Effector memory CD4-positive, alpha-beta T cell (primary cell): Measurements from ENCODE around the gene INAFM1.
"Not testable (repeated sequence)": the region's sequence is repeated elsewhere in the genome, so short reads cannot be mapped to it uniquely, and the experiment has no call there.

Experiments used
- DNase-seq, 3 donors: peaks; one replicate each; pipeline ENCODE4 v3.0.0-alpha.2; 2020
- H3K27ac ChIP-seq: 2 replicates; pipeline ENCODE4 v1.7.0; 2013; ENCODE audit warnings: mild to moderate bottlenecking, low read length, moderate library complexity; ENCODE audit not compliant: insufficient read depth, poor library complexity, severe bottlenecking
- H3K27me3 ChIP-seq: replicated peaks from 2 replicates; pipeline ENCODE4 v1.7.0; 2013; ENCODE audit warnings: mild to moderate bottlenecking, low read length; ENCODE audit not compliant: insufficient read depth, control insufficient read depth, poor library complexity, severe bottlenecking
- H3K36me3 ChIP-seq: 2 replicates; pipeline ENCODE4 v1.7.0; 2013; ENCODE audit warnings: mild to moderate bottlenecking, low read length, moderate library complexity; ENCODE audit not compliant: control insufficient read depth, insufficient read depth
- H3K4me1 ChIP-seq: 2 replicates; pipeline ENCODE4 v1.7.0; 2013; ENCODE audit warnings: low read length, mild to moderate bottlenecking; ENCODE audit not compliant: control insufficient read depth, insufficient read depth, poor library complexity, severe bottlenecking
- H3K4me3 ChIP-seq: 2 replicates; pipeline ENCODE4 v1.7.0; 2013; ENCODE audit warnings: low read length, low read depth, mild to moderate bottlenecking; ENCODE audit not compliant: insufficient read depth, poor library complexity, severe bottlenecking
- H3K9me3 ChIP-seq: 2 replicates; pipeline ENCODE4 v1.7.0; 2013; ENCODE audit warnings: mild to moderate bottlenecking, low read length, moderate library complexity; ENCODE audit not compliant: control insufficient read depth

INAFM1 gene

DNA sequence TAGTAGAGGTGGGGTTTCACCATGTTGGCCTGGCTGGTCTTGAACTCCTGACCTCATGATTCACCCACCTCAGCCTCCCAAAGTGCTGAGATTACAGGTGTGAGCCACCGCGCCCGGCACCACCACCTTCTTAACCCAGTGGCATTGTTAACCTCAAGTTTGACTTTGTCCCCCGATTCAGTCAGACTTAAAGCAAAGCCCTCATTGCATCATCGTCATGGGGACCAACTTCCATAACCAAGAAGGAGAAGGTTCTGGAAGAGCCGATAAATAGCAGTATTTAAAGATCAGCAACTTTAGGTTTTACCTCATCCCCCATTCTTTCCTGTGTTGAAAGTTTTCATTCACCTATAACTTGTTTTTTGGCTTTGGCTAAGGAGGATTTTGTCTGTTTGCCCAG, 6.7 kb upstream of the INAFM1 start:
- Histone ChIP-seq H3K36me3 (peaks cover 43% of the 10 kb centered on the region), H3K4me3 (no peak overlapping the region), H3K9me3 (no peaks in the 10 kb centered on the region), H3K27ac (no peak overlapping the region), H3K4me1 (peaks cover 3% of the 10 kb centered on the region), H3K27me3 (no peaks in the 10 kb centered on the region)
- DNase-seq: no peak

DNA sequence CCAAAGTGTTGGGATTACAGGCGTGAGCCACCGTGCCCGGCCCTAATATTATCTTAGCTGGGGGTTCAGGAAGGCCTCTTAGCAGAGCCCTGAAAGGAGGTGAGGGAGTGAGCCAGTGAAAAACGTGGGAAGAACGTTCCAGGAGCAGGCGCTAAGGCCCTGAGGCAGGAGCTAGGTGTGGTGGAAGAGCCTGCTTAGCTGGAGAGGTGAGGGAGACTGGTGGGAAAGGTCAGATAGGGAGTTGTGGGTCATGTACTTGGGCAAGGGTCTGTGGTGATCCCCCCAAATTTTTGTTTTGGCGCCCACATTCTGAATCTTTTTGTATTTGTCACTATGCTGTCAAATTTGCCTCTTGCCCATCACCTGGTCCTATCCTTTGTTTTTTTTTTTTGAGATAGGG, 5.1 kb upstream of the INAFM1 start:
- Histone ChIP-seq H3K4me1 (peaks cover 3% of the 10 kb centered on the region), H3K9me3 (no peaks in the 10 kb centered on the region), H3K27ac (no peak overlapping the region), H3K27me3 (no peaks in the 10 kb centered on the region), H3K36me3 (peaks cover 36% of the 10 kb centered on the region), H3K4me3 (no peak overlapping the region)
- no peak for DNase-seq

- H3K36me3 ChIP-seq: peaks cover 28% of the 10 kb centered on the region
- peaks cover 3% of the 10 kb centered on the region for H3K4me1 ChIP-seq
- H3K27me3 ChIP-seq: no peaks in the 10 kb centered on the region
- no peaks in the 10 kb centered on the region for H3K9me3 ChIP-seq
- no peak for DNase-seq
- no peak overlapping the region for H3K4me3 ChIP-seq
- H3K27ac ChIP-seq: no peak overlapping the region
Measured at GRCh38 chr19:47270408-47270807, 4.3 kb upstream of the INAFM1 start.

- no peak overlapping the region for H3K4me3 ChIP-seq
- peaks cover 3% of the 10 kb centered on the region for H3K4me1 ChIP-seq
- no peak overlapping the region for H3K27ac ChIP-seq
- no peaks in the 10 kb centered on the region for H3K9me3 ChIP-seq
- no peak for DNase-seq
- H3K36me3 ChIP-seq: peaks cover 20% of the 10 kb centered on the region
- no peaks in the 10 kb centered on the region for H3K27me3 ChIP-seq
Measured at GRCh38 chr19:47271949-47272348, 2.7 kb upstream of the INAFM1 start.

DNA sequence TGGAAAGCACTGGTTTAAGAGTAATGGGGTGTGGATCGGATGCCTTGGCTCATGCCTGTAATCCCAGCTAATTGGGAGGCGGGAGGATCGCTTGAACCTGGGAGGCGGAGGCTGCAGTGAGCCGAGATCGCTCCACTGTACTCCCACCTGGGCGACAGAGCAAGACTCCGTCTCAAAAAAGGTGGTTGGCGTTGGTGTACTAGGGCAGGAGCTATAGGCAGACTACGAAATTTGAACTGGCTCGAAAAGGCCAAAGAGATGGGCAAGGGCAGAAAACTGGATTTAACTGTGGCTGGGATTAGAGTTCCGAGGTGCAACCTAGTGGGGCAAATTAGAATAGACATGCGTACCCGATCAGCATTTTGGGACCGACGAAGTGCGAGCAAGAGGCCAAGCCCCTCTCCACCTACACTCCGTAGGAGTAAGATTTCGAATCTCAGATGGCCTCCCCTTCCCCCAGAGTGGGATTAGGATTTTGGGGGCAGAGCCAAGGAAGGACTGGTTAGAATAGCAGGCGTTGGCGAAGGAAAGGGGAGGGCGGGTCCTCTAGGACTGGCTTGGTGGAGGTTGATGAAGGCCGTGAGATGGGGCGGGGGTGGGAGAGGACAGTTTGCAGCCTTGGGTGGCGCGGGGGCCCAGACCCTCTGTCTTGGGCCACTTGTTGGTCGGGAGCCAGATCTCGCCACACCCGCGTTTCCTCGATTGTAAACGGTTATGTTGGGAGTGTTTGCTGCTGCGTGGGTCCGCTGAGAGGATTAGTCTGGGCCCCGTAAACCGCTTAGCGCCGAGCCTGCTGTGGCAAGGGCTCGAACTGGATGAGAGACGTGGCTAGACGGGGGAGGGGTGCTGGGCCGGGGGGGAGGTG, 2.0 kb upstream of the INAFM1 start:
- peaks cover 3% of the 10 kb centered on the region for H3K4me1 ChIP-seq

DNA sequence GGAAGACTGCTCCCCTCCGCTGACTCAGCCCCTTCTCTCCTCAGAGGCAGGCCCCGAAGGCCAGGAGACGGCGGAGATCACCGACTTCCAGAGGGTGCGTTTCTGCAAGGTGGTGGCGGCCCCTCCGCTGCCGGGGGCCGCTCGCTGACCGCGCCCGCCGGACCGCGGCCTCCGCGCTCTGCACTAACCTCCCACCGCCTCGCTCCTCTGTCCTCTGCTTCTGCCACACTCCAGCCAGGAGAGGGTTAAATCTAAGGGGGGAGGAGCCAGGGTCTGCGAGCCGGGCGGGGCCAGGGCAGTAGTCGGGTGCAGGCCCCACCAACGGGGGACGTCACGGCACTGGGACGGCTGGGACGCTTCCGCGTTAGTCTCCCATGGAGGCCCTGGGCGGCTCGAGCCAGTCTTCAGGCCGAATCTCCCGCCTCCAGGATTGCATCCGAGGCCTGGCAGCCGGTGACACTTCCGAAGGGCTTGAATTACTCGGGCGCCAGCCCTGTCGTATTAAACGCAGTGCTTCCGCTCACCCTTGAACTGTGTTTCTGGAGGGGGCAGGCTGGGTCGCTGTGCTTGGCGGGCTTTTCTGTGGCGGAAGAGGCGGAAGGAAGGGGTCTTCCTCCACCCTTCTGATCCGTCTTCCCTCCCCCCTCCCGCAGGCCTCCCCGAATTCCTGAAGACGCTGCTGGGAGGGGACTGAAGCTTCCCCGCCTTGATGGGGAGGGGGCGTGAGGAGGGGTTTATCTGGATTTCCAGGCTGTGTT, 1.2 kb upstream of the INAFM1 start:
- H3K4me3 ChIP-seq: peak overlapping the region; percentile 81
- peaks cover 3% of the 10 kb centered on the region for H3K4me1 ChIP-seq
- H3K27ac ChIP-seq: peak overlapping the region; percentile 95
- peak; percentile 74 to 85 (median 80) for DNase-seq
- no peaks in the 10 kb centered on the region for H3K9me3 ChIP-seq
- H3K27me3 ChIP-seq: no peaks in the 10 kb centered on the region
- H3K36me3 ChIP-seq: peaks cover 13% of the 10 kb centered on the region

More for the DNA sequence above, 2.0 kb upstream of the INAFM1 start:
- H3K27me3 ChIP-seq: no peaks in the 10 kb centered on the region
- H3K4me3 ChIP-seq: peak overlapping the region; percentile 81
- DNase-seq: peak in 1 of 3 donors; percentile 40
- H3K36me3 ChIP-seq: peaks cover 13% of the 10 kb centered on the region
- H3K9me3 ChIP-seq: no peaks in the 10 kb centered on the region
- H3K27ac ChIP-seq: peak overlapping the region; percentile 95

DNA sequence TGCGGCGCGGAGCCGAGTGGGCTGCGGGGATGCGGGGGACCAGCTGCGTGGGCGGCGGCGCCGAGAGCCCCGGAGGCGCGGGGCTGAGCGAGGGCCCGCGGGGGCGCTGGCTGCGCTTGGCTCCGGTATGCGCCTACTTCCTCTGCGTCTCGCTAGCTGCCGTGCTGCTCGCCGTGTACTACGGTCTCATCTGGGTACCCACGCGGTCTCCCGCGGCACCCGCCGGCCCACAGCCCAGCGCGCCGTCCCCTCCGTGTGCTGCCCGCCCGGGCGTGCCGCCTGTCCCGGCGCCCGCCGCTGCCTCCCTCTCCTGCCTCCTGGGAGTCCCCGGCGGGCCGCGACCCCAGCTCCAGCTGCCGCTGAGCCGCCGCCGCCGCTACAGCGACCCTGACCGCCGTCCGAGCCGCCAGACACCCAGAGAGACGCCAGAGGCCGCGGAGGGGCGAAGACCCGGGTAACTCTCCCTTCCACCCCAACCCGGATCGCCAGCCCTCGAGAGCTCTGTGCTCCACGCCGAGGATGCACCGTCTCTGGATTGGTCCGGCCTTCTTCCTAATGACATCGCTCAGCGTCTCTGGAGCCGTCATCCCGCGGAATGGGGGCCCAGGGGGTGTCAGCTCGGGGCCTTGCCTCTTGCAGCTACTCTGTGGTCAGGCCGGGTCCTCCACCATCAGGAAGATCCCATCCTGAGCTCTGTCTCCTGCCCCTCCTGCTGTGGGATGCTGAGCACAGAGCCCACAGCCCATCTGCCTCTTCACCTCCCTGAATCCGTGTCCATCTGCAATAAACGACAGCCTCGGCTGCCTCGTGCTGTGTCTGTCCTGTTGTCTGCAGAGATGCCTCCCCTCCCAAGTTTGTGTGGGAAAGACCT, 441 bp downstream of the INAFM1 start:
- peak overlapping the region; percentile 48 for H3K27ac ChIP-seq
- H3K4me3 ChIP-seq: peak overlapping the region; percentile 37
- peaks cover 3% of the 10 kb centered on the region for H3K4me1 ChIP-seq
- no peaks in the 10 kb centered on the region for H3K27me3 ChIP-seq
- H3K36me3 ChIP-seq: peaks cover 12% of the 10 kb centered on the region
- no peaks in the 10 kb centered on the region for H3K9me3 ChIP-seq
- DNase-seq: no peak

DNA sequence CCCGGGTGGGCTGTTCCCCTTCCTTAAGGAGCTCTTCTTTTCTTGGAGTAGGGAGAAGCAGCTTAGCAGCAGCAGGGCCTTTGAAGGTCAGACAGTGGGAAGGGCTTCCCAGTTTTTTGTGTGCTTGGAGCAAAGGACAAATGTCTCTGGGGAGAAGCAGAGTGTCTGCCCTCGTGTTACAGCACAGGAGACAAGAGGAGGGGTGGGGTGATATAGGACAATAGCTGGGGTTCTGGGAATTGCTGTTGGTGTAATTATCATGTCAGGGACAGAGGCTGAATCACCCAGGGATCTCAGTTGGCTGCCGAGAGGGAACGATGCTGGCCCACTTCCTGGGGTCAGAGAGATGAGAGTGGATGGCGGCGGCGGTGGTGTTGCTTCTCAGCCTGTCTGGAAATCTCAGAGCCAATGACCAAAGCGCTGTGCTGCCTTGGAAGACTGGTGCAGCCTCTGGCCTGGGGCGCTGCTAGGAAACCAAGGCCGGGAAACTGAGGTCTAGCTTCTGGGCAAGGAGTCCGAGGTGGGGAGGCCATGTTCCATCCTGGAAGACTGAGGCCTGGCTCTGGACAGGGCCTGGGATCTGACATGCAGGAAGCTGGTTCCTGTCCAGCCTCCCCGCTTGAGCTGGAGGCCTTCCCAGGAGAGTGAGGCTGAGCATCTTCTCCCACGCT, 1.2 kb downstream of the INAFM1 start:
- Histone ChIP-seq H3K27ac (no peak overlapping the region), H3K9me3 (no peaks in the 10 kb centered on the region), H3K4me1 (peaks cover 3% of the 10 kb centered on the region), H3K27me3 (no peaks in the 10 kb centered on the region), H3K36me3 (peaks cover 4% of the 10 kb centered on the region), H3K4me3 (no peak overlapping the region)
- no peak for DNase-seq

DNA sequence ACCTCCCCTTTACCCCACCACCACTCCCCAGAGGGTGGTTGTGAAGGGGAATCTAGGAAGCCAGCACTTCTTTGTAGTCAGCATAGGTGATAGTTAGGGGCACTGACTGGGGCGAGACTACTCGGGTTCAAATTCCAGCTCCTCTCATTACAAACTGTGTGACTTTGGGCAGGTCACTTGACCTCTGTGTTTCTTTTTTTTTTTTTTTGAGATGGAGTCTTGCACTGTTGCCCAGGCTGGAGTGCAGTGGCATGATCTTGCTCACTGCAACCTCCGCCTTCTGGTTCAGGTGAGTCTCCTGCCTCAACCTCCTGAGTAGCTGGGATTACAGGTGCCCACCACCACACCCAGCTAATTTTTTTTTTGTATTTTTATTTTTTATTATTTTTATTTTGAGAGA, 1.8 kb downstream of the INAFM1 start:
- H3K36me3 ChIP-seq, H3K4me3 ChIP-seq, H3K4me1 ChIP-seq, DNase-seq, H3K27ac ChIP-seq, H3K9me3 ChIP-seq, H3K27me3 ChIP-seq: not testable (repeated sequence)
